ENCODE results near the gene NRROS.

DNA sequence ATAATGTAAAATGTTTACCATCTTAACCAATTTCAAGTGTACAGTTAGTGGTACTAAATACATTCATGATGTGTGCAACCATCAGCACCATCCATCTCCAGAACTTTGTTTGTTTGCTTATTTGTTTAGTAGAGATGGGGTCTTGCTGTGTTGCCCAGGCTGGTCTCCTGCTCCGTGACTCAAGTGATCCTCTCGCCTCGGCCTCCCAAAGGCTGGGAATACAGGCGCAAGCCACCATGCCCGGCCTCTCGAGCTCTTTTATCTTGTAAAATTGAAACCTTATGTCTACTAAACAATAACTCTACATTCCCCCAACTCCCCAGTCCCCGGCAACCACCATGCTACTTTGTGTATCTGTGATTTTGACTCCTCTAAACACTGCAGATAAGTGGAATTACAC is 39.1 kb upstream of the NRROS start:
- TF ChIP-seq, protein P1, sequence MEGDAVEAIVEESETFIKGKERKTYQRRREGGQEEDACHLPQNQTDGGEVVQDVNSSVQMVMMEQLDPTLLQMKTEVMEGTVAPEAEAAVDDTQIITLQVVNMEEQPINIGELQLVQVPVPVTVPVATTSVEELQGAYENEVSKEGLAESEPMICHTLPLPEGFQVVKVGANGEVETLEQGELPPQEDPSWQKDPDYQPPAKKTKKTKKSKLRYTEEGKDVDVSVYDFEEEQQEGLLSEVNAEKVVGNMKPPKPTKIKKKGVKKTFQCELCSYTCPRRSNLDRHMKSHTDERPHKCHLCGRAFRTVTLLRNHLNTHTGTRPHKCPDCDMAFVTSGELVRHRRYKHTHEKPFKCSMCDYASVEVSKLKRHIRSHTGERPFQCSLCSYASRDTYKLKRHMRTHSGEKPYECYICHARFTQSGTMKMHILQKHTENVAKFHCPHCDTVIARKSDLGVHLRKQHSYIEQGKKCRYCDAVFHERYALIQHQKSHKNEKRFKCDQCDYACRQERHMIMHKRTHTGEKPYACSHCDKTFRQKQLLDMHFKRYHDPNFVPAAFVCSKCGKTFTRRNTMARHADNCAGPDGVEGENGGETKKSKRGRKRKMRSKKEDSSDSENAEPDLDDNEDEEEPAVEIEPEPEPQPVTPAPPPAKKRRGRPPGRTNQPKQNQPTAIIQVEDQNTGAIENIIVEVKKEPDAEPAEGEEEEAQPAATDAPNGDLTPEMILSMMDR (conservative IDR thresholded peaks at IDR 0.05; ENCODE audit: low read depth, low read length) = no peak
- TF ChIP-seq POLR2A (IDR thresholded peaks at IDR 0.05; ENCODE audit: low read depth, low read length) (no peak), CEBPB (IDR thresholded peaks at IDR 0.05; ENCODE audit: low read depth, low read length) (no peak), RFX5 (IDR thresholded peaks at IDR 0.05; ENCODE audit: low read depth, low read length) (no peak), SMC3 (IDR thresholded peaks at IDR 0.05; ENCODE audit: low read depth, low read length) (no peak), MAFK (IDR thresholded peaks at IDR 0.05; ENCODE audit: low read depth, low read length) (no peak)

All from IMR-90 (cell line).